ENCODE data around the gene PDCD6IP. TPM values are rescaled to one million over a fixed set of nuclear protein-coding genes. Genes with fewer than 3 reads are reported as not detected.

The PDCD6IP gene
- total RNA-seq, 1 donor from 2014 or later, result 184 TPM

DNA sequence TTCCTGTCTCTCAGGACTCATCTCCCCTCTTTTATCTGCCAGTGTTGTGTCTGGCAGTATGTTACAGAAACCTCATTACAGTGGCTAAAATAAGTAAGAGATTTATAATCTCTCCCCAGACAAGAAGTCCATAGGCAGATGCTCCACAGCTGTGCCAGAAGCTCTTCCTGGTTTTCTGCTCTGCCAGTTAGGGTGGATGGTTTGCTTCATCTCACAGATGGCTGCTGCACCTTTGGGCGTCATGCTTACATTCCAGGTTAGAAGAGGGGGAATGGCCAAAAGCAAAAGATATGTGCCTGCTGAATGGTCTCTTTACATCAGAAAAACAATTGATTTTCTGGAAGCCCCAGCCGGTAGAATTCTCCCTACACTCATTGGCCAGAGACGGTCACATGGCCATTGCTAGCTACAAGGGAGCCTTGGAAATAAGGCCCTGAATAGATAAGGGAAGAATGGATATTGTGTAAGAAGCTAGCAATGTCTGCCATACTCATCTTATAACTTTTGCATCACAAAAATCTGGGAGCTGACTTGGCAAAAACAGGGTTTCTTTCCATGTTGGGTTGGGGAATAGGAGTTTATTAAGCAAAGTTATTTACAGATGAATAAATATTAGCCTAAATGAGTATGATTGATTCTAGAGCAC lies 91.1 kb downstream of the PDCD6IP start:
- Histone ChIP-seq H3K36me3 (no peaks in the 10 kb centered on the region), H3K27me3 (no peaks in the 10 kb centered on the region), H3K4me1 (no peaks in the 10 kb centered on the region), H3K9me3 (no peaks in the 10 kb centered on the region), H3K27ac (no peak overlapping the region), H3K4me3 (no peak overlapping the region)
- TF ChIP-seq, protein P1, sequence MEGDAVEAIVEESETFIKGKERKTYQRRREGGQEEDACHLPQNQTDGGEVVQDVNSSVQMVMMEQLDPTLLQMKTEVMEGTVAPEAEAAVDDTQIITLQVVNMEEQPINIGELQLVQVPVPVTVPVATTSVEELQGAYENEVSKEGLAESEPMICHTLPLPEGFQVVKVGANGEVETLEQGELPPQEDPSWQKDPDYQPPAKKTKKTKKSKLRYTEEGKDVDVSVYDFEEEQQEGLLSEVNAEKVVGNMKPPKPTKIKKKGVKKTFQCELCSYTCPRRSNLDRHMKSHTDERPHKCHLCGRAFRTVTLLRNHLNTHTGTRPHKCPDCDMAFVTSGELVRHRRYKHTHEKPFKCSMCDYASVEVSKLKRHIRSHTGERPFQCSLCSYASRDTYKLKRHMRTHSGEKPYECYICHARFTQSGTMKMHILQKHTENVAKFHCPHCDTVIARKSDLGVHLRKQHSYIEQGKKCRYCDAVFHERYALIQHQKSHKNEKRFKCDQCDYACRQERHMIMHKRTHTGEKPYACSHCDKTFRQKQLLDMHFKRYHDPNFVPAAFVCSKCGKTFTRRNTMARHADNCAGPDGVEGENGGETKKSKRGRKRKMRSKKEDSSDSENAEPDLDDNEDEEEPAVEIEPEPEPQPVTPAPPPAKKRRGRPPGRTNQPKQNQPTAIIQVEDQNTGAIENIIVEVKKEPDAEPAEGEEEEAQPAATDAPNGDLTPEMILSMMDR (IDR thresholded peaks at IDR 0.05), result no peak
- TF ChIP-seq POLR2A (IDR thresholded peaks at IDR 0.05) (no peak), POLR2AphosphoS5 (IDR thresholded peaks at IDR 0.05; ENCODE audit: insufficient read depth in 1 of 2, low read depth in 1 of 2) (no peak)
- intact Hi-C loops (cut with DNase I), result no loop called here
- no peak for DNase-seq (ENCODE audit: extremely low spot score in 2 of 2)

DNA sequence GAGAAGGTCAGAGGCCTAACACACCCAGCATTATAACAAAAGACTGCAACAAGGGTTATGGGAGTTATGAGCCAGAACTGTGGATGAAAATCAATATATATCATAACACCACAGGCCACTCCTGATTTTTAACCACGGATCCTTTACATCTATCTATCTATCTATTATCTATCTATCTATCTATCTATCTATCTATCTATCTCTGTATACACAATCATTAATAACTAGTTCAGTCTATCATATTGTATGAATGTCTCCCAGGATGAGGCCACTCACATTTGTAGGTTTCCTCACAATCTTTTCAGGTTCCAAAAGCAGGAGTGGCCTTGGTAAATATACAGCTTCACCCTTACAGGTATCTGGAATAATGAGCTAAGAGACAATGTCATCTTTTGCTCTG lies 94.2 kb downstream of the PDCD6IP start:
- Histone ChIP-seq H3K9me3 (no peaks in the 10 kb centered on the region), H3K4me1 (no peaks in the 10 kb centered on the region), H3K4me3 (no peak overlapping the region), H3K36me3 (no peaks in the 10 kb centered on the region), H3K27ac (no peak overlapping the region), H3K27me3 (no peaks in the 10 kb centered on the region)
- no peak for DNase-seq (ENCODE audit: extremely low spot score in 2 of 2)
- intact Hi-C loops (cut with DNase I), result no loop called here
- TF ChIP-seq POLR2AphosphoS5 (IDR thresholded peaks at IDR 0.05; ENCODE audit: insufficient read depth in 1 of 2, low read depth in 1 of 2) (no peak), POLR2A (IDR thresholded peaks at IDR 0.05) (no peak)
- TF ChIP-seq, protein P1 (IDR thresholded peaks at IDR 0.05), result no peak

DNA sequence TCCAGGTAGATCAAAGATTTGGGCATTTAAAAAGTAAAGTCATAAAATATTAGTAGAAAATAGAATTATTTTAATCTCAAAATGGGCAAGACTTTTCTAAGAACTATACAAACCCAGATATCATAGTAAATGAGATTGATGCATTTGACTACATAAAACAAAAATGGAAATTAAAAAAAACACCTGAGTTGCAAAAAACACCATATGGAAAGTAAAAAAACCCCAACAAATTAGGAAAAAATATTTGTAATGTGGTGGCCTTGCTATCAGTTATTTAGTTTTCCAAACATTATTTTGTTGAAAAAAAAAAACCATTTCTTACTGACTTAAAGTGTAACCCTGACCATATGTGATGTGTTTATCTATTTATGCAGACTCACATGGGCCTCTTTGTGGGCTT lies 97.2 kb downstream of the PDCD6IP start:
- TF ChIP-seq, protein P1 (IDR thresholded peaks at IDR 0.05), result no peak
- TF ChIP-seq POLR2A (IDR thresholded peaks at IDR 0.05) (no peak), POLR2AphosphoS5 (IDR thresholded peaks at IDR 0.05; ENCODE audit: insufficient read depth in 1 of 2, low read depth in 1 of 2) (no peak)
- intact Hi-C loops (cut with DNase I), result no loop called here
- H3K4me1 ChIP-seq, result no peaks in the 10 kb centered on the region
- no peak overlapping the region for H3K27ac ChIP-seq
- no peaks in the 10 kb centered on the region for H3K36me3 ChIP-seq
- H3K9me3 ChIP-seq, result no peaks in the 10 kb centered on the region
- H3K27me3 ChIP-seq, result no peaks in the 10 kb centered on the region
- DNase-seq (ENCODE audit: extremely low spot score in 2 of 2), result no peak
- H3K4me3 ChIP-seq, result no peak overlapping the region

DNA sequence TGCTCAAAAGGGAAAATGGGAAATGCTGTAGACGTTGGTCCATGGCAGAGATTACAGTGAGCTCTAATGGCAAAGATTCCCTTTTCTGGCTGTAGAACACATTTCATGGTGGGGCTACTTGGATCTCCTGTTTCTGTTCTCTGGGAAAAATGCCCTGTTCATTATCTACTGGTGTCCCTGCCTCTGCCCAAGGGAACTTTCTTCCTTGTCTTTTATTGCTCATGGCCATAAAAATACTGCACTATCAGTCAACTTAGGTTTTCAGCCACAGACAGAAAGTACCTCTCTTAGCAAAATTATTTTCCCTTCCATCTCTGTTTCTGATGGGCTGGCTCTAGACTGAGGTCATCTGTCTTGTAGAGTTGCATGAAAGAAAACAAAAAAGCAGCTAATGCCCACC lies 98.9 kb downstream of the PDCD6IP start:
- no peak for TF ChIP-seq POLR2A (IDR thresholded peaks at IDR 0.05)
- no peak for TF ChIP-seq POLR2AphosphoS5 (IDR thresholded peaks at IDR 0.05; ENCODE audit: insufficient read depth in 1 of 2, low read depth in 1 of 2)
- TF ChIP-seq, protein P1 (IDR thresholded peaks at IDR 0.05), result no peak

DNA sequence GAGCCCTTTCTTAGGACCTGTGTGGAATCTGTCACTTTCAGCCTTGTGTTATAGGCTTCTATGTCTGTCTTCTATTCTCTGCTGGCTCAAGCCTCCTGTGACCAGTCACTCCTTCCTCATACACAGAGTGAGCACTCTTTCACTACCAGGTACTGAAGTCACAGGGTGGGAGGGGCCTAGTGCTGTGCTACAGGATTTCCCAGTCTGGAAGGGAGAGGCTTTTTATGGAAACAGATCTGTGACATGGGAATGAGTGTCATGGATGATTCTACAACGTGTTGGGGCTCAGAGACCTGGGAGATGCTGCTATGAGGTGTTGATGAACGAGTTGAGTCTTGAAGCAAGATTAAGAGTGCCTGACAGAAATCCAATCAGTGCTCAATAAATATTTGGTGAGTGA lies 100.5 kb downstream of the PDCD6IP start:
- no peak overlapping the region for H3K27ac ChIP-seq
- H3K27me3 ChIP-seq, result no peaks in the 10 kb centered on the region
- no peak for DNase-seq (ENCODE audit: extremely low spot score in 2 of 2)
- intact Hi-C loops (cut with DNase I), result no loop called here
- no peak for TF ChIP-seq POLR2A (IDR thresholded peaks at IDR 0.05)
- TF ChIP-seq, protein P1 (IDR thresholded peaks at IDR 0.05), result no peak
- peak in 1 of 2 donors; percentile 24 for TF ChIP-seq POLR2AphosphoS5 (IDR thresholded peaks at IDR 0.05; ENCODE audit: insufficient read depth in 1 of 2, low read depth in 1 of 2)
- H3K4me1 ChIP-seq, result no peaks in the 10 kb centered on the region
- no peaks in the 10 kb centered on the region for H3K36me3 ChIP-seq
- no peak overlapping the region for H3K4me3 ChIP-seq
- H3K9me3 ChIP-seq, result no peaks in the 10 kb centered on the region

More for the DNA sequence above, 98.9 kb downstream of the PDCD6IP start:
- H3K27me3 ChIP-seq, result no peaks in the 10 kb centered on the region
- no peaks in the 10 kb centered on the region for H3K4me1 ChIP-seq
- no peaks in the 10 kb centered on the region for H3K36me3 ChIP-seq
- no peak overlapping the region for H3K27ac ChIP-seq
- intact Hi-C loops (cut with DNase I), result no loop called here
- no peak overlapping the region for H3K4me3 ChIP-seq
- H3K9me3 ChIP-seq, result no peaks in the 10 kb centered on the region
- no peak for DNase-seq (ENCODE audit: extremely low spot score in 2 of 2)
